CMK (cell line): ENCODE results near the gene SLC16A3.

Source experiments
- DNase-seq: peaks from one replicate; pipeline ENCODE4 v3.0.0-alpha.2; 2010; ENCODE audit warnings: low read depth

Gene SLC16A3

DNA sequence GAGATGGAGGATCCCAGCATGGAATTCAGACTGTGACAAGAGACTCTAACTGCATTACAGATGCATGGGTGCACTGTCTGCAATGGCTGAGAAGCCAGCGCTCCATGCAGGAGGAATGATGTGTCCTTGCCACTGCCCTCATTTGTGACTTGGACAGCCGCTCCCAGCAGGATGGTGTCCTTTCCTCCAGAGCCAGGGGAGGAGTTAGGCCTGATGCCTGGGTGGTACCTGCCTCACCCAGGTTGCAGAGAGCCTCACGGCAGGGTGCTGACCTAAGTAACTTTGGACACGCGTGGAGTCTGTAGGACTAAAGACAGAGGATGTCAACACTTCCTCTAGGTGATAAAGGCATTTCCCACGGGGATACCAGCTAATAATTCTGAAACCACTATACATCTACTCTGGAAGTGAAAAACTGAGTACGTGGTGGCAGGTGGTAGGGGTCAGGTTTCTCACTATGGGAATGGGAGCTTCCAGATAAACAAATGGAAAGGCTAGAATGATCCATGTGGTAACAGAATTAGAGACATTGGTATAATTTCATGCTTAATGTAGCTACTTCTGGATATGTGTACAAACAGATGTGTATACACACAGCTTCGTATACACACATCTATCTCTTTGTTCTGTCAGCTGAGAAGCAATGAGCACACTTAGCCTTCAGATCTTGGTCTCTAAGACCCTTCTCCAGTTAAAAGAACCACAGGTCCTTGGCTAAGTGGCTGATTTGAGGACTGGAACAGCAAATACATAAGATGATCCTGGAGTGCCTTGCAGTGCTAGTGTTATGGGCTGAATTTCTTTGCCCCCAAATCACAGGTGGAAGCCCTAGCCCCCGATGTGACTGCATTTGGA lies 58.4 kb downstream of the SLC16A3 start:
- DNase-seq, result no peak

DNA sequence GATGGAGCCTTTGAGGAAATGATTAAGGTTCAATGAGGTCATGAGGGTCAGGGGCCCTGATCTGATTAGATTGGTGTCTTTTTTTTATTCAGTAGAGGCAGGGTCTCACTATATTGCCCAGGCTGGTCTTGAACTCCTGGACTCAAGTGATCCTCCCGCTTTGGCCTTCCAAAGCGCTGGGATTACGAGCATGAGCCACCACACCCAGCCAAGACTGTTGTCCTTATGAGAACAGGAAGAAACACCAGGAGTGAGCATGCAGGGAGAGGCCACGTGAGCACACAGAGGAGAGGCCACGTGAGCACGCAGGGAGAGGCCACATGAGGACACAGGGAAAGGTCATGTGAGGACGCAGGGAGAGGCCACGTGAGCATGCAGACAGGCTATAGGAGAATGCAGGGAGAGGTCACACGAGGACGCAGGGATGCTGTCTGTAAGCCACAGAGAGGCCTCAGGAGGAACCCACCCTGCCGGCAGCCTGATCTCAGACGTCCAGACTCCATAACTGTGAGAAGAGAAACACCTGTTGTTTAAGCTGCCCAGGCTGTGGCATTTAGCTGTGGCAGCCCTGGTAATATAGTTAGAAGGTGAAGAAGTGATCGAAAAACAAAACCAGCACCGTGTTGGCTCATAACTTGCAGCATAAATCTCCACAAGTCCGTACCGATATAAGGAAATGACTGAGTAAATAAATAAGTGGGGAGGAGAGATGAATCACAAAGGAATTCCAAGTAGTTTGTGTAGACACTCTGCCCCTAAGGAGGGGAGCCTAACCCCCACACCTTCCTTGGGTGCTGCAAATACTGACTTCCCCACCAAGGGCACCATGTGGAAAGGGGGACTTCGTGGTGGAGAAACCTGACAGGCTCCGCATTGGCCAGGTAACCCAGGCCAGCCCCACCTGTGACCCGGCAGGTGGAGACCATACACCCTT lies 59.3 kb downstream of the SLC16A3 start:
- no peak for DNase-seq
